Measurements from ENCODE around the gene PRCC.
A peak's percentile ranks its signal among the peaks of the same experiment; 100 is the strongest.

GRCh38 chr1:156740741-156741480 lies 26.4 kb upstream of the PRCC start, which contains the start of gene MRPL24:
- TF ChIP-seq EZH2 (IDR thresholded peaks at IDR 0.05; ENCODE audit: low read depth, low read length, severe bottlenecking) (no peak), POU5F1 (IDR thresholded peaks at IDR 0.05; ENCODE audit: low read depth, low read length) (no peak), CREB1 (IDR thresholded peaks at IDR 0.05) (peak; percentile 83), EP300 (IDR thresholded peaks at IDR 0.05; ENCODE audit: borderline replicate concordance in 1 of 2, low read depth in 2 of 2, low read length in 2 of 2) (no peak), ATF3 (IDR thresholded peaks at IDR 0.05; ENCODE audit: insufficient read depth, low read depth, low read length) (0 out of 2 replicates have a peak, but pooled peaks have one; percentile 2), RFX5 (IDR thresholded peaks at IDR 0.05; ENCODE audit: borderline replicate concordance, low read depth, low read length) (no peak), RNF2 (IDR thresholded peaks at IDR 0.05; ENCODE audit: borderline replicate concordance, low read depth, low read length, missing control alignments, poor library complexity, severe bottlenecking) (no peak), TAF7 (optimal IDR thresholded peaks at IDR 0.05; ENCODE audit: borderline replicate concordance, low read depth, low read length) (peak; percentile 56), POLR2A (IDR thresholded peaks at IDR 0.05; ENCODE audit: control extremely low read depth in 1 of 2, low read depth in 2 of 2, low read length in 2 of 2) (peak in 1 of 2 experiments; percentile 88; a peak in 2 of 3 replicates)
- TF ChIP-seq, protein P1, sequence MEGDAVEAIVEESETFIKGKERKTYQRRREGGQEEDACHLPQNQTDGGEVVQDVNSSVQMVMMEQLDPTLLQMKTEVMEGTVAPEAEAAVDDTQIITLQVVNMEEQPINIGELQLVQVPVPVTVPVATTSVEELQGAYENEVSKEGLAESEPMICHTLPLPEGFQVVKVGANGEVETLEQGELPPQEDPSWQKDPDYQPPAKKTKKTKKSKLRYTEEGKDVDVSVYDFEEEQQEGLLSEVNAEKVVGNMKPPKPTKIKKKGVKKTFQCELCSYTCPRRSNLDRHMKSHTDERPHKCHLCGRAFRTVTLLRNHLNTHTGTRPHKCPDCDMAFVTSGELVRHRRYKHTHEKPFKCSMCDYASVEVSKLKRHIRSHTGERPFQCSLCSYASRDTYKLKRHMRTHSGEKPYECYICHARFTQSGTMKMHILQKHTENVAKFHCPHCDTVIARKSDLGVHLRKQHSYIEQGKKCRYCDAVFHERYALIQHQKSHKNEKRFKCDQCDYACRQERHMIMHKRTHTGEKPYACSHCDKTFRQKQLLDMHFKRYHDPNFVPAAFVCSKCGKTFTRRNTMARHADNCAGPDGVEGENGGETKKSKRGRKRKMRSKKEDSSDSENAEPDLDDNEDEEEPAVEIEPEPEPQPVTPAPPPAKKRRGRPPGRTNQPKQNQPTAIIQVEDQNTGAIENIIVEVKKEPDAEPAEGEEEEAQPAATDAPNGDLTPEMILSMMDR (IDR thresholded peaks at IDR 0.05; ENCODE audit: control extremely low read depth in 1 of 3, insufficient read depth in 1 of 3, low read depth in 1 of 3, low read length in 3 of 3), result peak in 1 of 3 experiments; percentile 12; a peak in 1 of 4 replicates
